ENCODE results near the gene CNIH3.

Gene CNIH3

DNA sequence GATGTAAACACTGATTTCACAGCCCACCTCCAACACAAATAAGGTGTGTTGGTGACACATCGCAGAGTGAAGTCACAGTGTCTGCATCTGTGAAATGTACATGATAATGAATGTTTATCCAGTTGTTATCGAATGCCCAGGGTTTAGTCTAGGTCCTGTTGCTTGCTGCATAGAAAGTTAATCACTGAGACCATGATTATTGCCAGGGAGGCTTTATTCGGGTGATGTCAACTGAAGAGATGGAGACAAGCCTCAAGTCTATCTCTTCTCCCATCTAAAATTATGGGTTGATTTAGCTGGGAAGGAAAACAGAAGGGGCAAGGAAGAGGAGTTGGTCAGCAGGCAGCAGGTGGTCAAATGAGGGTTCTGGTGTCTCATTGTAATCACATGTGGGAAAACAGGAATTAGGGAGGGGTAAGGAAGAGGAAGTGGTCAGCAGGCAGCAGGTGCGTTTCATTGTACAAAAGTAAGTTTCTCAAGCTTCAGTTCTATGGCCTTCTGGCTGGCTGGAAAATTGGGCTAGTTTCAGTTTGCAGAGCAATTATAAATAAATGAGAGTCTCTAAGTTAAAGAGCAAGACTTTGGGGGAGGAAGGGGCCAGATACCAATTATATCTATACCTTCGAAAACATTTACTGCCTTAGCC, 167.0 kb downstream of the CNIH3 start:
- H3K27ac ChIP-seq (ENCODE audit: low read depth, low read length), result no peak overlapping the region
- H2AFZ ChIP-seq (ENCODE audit: low read length, unreplicated experiment), result no peak overlapping the region
- H3K4me1 ChIP-seq (ENCODE audit: control insufficient read depth, insufficient read depth, low read length, unreplicated experiment), result peaks cover 5% of the 10 kb centered on the region

GRCh38 chr1:224784265-224785039, 168.3 kb downstream of the CNIH3 start:
- Histone ChIP-seq H3K36me3 (ENCODE audit: insufficient read depth, low read length) (no peaks in the 10 kb centered on the region), H3K4me3 (ENCODE audit: low read depth, low read length) (no peak overlapping the region), H3K27ac (ENCODE audit: low read depth, low read length) (peak overlapping the region; percentile 10; the same call in 1 of the 2 replicates), H3K4me1 (ENCODE audit: control insufficient read depth, insufficient read depth, low read length, unreplicated experiment) (peaks cover 5% of the 10 kb centered on the region), H2AFZ (ENCODE audit: low read length, unreplicated experiment) (peak overlapping the region; percentile 51), H3K79me2 (ENCODE audit: control insufficient read depth, insufficient read depth, low read length, unreplicated experiment) (no peaks in the 10 kb centered on the region), H3K27me3 (ENCODE audit: insufficient read depth, low read length) (no peaks in the 10 kb centered on the region; the same call in 1 of the 2 replicates)

More for the DNA sequence above, 167.0 kb downstream of the CNIH3 start:
- Histone ChIP-seq H3K27me3 (ENCODE audit: insufficient read depth, low read length) (no peaks in the 10 kb centered on the region; the same call in 1 of the 2 replicates), H3K36me3 (ENCODE audit: insufficient read depth, low read length) (no peaks in the 10 kb centered on the region), H3K79me2 (ENCODE audit: control insufficient read depth, insufficient read depth, low read length, unreplicated experiment) (no peaks in the 10 kb centered on the region), H3K4me3 (ENCODE audit: low read depth, low read length) (no peak overlapping the region)

GRCh38 chr1:224785040-224785328, 168.9 kb downstream of the CNIH3 start:
- H2AFZ ChIP-seq (ENCODE audit: low read length, unreplicated experiment), result peak overlapping the region; percentile 51
- no peaks in the 10 kb centered on the region for H3K36me3 ChIP-seq (ENCODE audit: insufficient read depth, low read length)
- H3K79me2 ChIP-seq (ENCODE audit: control insufficient read depth, insufficient read depth, low read length, unreplicated experiment), result no peaks in the 10 kb centered on the region
- no peak overlapping the region for H3K4me3 ChIP-seq (ENCODE audit: low read depth, low read length)
- H3K4me1 ChIP-seq (ENCODE audit: control insufficient read depth, insufficient read depth, low read length, unreplicated experiment), result peaks cover 5% of the 10 kb centered on the region
- H3K27ac ChIP-seq (ENCODE audit: low read depth, low read length), result peak overlapping the region; percentile 10; the same call in 1 of the 2 replicates
- H3K27me3 ChIP-seq (ENCODE audit: insufficient read depth, low read length), result no peaks in the 10 kb centered on the region; the same call in 1 of the 2 replicates

DNA sequence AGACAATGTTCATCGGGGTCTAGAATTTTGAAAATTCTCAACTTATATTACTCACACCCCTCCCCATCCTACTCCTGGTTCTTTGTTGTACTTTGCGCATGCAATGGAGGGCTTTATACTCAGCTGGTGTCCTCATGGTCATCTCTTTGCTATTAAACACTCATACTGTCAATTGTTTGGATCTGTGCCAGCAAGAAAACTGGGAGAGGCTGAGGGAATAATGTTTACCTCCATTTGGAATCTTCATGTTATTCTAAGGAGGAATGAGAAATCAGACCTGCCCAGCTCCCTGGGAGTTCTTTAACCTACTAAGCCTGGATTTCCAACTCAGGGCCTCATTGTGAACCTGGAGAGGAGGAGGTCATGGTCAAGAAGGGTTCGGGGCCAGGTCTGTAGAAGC, 169.5 kb downstream of the CNIH3 start:
- Histone ChIP-seq H2AFZ (ENCODE audit: low read length, unreplicated experiment) (no peak overlapping the region), H3K36me3 (ENCODE audit: insufficient read depth, low read length) (no peaks in the 10 kb centered on the region), H3K27ac (ENCODE audit: low read depth, low read length) (no peak overlapping the region), H3K27me3 (ENCODE audit: insufficient read depth, low read length) (no peaks in the 10 kb centered on the region; the same call in 1 of the 2 replicates), H3K4me1 (ENCODE audit: control insufficient read depth, insufficient read depth, low read length, unreplicated experiment) (peaks cover 5% of the 10 kb centered on the region), H3K79me2 (ENCODE audit: control insufficient read depth, insufficient read depth, low read length, unreplicated experiment) (no peaks in the 10 kb centered on the region), H3K4me3 (ENCODE audit: low read depth, low read length) (no peak overlapping the region)

DNA sequence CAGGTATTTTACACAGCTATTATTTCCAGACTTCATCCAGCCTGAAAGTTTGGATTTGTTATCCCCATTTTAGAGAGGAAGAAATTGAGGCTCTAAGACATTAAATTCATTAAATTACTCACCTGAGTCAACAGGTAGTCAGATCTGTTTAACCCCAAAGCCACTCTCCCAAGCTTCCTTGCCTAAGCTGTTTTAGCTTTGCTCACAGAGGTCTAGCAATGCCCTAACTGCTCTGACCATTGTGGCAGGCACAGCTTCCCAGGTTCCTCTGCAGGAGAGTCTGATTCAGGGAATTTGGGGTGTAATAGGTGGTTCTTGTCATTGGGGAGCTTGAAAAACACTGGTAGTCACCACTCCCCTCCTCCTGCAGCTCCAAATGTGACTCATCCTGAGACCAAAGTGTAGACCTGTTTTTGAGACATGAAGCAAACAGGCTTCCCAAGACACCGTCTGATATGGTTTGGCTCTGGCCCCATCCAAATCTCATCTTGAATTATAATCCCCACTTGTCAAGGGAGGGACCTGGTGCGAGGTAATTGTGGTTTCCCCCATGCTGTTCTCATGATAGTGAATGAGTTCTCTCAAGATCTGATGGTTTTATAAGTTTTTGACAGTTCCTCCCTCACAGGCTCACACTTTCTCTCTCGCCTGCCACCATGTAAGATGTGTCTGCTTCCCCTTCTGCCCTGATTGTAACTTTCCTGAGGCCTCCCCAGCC, 170.6 kb downstream of the CNIH3 start:
- H3K79me2 ChIP-seq (ENCODE audit: control insufficient read depth, insufficient read depth, low read length, unreplicated experiment), result no peaks in the 10 kb centered on the region
- H3K27ac ChIP-seq (ENCODE audit: low read depth, low read length), result no peak overlapping the region
- H2AFZ ChIP-seq (ENCODE audit: low read length, unreplicated experiment), result no peak overlapping the region
- peaks cover 5% of the 10 kb centered on the region for H3K4me1 ChIP-seq (ENCODE audit: control insufficient read depth, insufficient read depth, low read length, unreplicated experiment)
- no peaks in the 10 kb centered on the region for H3K36me3 ChIP-seq (ENCODE audit: insufficient read depth, low read length)
- no peaks in the 10 kb centered on the region for H3K27me3 ChIP-seq (ENCODE audit: insufficient read depth, low read length)
- no peak overlapping the region for H3K4me3 ChIP-seq (ENCODE audit: low read depth, low read length)

DNA sequence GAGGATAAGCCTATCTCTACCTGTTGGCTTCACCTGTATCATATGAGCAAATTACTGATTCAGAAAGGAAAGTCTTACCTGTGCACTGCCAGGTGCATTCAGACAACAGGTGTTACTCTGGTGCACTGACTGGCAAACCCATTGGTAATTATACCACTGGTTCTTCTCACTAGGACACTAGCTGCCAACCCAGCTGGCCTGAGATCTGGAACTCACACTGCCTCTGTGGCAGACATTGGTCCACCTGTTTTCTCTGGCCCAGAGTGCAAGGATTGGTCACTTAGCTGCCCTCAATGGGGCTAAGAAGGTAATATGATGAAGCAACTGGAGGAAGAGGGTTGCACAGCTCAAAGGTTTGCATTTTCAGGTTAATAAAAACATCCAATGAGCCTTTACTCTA, 173.2 kb downstream of the CNIH3 start:
- peaks cover 5% of the 10 kb centered on the region for H3K4me1 ChIP-seq (ENCODE audit: control insufficient read depth, insufficient read depth, low read length, unreplicated experiment)
- H3K27ac ChIP-seq (ENCODE audit: low read depth, low read length), result no peak overlapping the region
- no peaks in the 10 kb centered on the region for H3K27me3 ChIP-seq (ENCODE audit: insufficient read depth, low read length)

More for the DNA sequence above, 173.2 kb downstream of the CNIH3 start:
- Histone ChIP-seq H3K36me3 (ENCODE audit: insufficient read depth, low read length) (no peaks in the 10 kb centered on the region), H2AFZ (ENCODE audit: low read length, unreplicated experiment) (no peak overlapping the region), H3K79me2 (ENCODE audit: control insufficient read depth, insufficient read depth, low read length, unreplicated experiment) (no peaks in the 10 kb centered on the region), H3K4me3 (ENCODE audit: low read depth, low read length) (no peak overlapping the region)
